ENCODE data around the gene NAA50. TPM values are rescaled to one million over a fixed set of nuclear protein-coding genes. Genes with fewer than 3 reads are reported as not detected.

NAA50 gene
- polyA plus RNA-seq, 3 donors, result 32.2 to 105 (median 80.0) TPM

DNA sequence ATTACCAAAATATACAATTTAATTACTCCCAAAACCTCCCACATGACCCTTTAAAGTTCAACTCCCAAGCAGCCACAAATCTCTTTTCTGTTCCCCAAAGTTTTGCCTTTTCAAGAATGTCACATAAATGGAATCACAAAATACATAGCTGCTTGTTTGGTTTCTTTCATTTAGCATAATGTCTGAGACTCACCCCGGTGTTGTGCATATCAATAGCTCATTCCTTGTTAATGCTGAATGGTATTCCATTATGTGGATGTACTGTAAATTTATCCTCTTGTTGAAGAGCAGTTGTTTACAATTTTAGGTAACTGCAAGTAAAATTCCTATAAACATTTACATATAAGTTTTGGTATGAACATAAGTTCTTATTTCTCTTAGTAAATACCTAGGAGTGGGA lies 15.5 kb downstream of the NAA50 start:
- H3K4me3 ChIP-seq (replicated peaks in 1 of 3; ENCODE audit: low read depth in 2 of 3, low read length in 3 of 3), result no peak overlapping the region
- H3K79me2 ChIP-seq (ENCODE audit: insufficient read depth, low read length), result peaks cover 99% of the 10 kb centered on the region
- no peak overlapping the region for H3K27ac ChIP-seq (ENCODE audit: low read depth in 1 of 2, low read length in 2 of 2)
- Mint-ChIP-seq H3K4me1 (no peaks in the 10 kb centered on the region), H3K4me3 (no peak overlapping the region), H3K27me3 (ENCODE audit: low read depth in 3 of 3) (no peaks in the 10 kb centered on the region), H3K36me3 (peaks cover 10 to 24% of the 10 kb centered on the region in 2 donors), H3K27ac (no peak overlapping the region), H3K9me3 (no peaks in the 10 kb centered on the region)
- TF ChIP-seq, protein P1, sequence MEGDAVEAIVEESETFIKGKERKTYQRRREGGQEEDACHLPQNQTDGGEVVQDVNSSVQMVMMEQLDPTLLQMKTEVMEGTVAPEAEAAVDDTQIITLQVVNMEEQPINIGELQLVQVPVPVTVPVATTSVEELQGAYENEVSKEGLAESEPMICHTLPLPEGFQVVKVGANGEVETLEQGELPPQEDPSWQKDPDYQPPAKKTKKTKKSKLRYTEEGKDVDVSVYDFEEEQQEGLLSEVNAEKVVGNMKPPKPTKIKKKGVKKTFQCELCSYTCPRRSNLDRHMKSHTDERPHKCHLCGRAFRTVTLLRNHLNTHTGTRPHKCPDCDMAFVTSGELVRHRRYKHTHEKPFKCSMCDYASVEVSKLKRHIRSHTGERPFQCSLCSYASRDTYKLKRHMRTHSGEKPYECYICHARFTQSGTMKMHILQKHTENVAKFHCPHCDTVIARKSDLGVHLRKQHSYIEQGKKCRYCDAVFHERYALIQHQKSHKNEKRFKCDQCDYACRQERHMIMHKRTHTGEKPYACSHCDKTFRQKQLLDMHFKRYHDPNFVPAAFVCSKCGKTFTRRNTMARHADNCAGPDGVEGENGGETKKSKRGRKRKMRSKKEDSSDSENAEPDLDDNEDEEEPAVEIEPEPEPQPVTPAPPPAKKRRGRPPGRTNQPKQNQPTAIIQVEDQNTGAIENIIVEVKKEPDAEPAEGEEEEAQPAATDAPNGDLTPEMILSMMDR (IDR thresholded peaks at IDR 0.05), result no peak
- no CpG with 5 or more reads among the region's 1 CpG for WGBS (ENCODE audit: insufficient coverage)
- H2AFZ ChIP-seq (ENCODE audit: insufficient read depth, low read depth, low read length, poor library complexity, severe bottlenecking), result no peak overlapping the region
- H3K9ac ChIP-seq (ENCODE audit: insufficient read depth, low read length, poor library complexity, severe bottlenecking), result no peak overlapping the region
- intact Hi-C loops (cut with micrococcal nuclease), result no loop called here
- no peaks in the 10 kb centered on the region for H3K9me3 ChIP-seq (replicated peaks in 1 of 2; ENCODE audit: control insufficient read depth in 1 of 2, insufficient read depth in 1 of 2, low read length in 2 of 2)
- peaks cover 0 to 37% of the 10 kb centered on the region in 2 donors for H3K36me3 ChIP-seq (replicated peaks in 1 of 2; ENCODE audit: control insufficient read depth in 1 of 2, insufficient read depth in 2 of 2, low read length in 2 of 2)
- no peaks in the 10 kb centered on the region for H3K4me1 ChIP-seq (ENCODE audit: control insufficient read depth in 1 of 2, insufficient read depth in 2 of 2, low read length in 2 of 2)
- no peak for DNase-seq
- no peaks in the 10 kb centered on the region for H3K27me3 ChIP-seq (ENCODE audit: control insufficient read depth in 2 of 2, insufficient read depth in 2 of 2, low read length in 2 of 2)
- H4K20me1 ChIP-seq (ENCODE audit: insufficient read depth, low read length), result peaks cover 95% of the 10 kb centered on the region
- no peak overlapping the region for H3K4me2 ChIP-seq (replicated peaks; ENCODE audit: extremely low read depth, low read length, poor library complexity, severe bottlenecking)

DNA sequence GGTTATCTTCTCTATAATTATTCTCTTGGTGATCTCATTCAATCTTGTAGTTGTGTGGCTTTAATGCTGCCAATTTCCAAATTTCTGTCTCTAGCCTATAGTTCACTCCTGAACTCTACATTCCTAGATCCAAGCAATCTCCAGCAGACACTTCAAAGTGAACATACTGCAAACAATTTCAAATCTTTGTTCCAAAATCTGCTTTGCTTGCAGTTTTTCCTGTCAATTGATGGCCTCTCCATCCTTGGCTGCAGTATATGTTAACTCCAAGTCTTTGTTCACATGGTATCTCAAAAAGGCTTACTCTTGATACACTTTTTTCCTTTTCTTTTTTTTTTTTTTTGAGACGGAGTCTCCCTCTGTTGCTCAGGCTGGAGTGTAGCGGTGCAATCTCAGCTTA lies 17.4 kb downstream of the NAA50 start:
- intact Hi-C loops (cut with micrococcal nuclease), result no loop called here

More for the DNA sequence above, 17.4 kb downstream of the NAA50 start:
- no peak overlapping the region for H3K4me3 ChIP-seq (replicated peaks in 1 of 3; ENCODE audit: low read depth in 2 of 3, low read length in 3 of 3)
- no peak overlapping the region for H3K4me3 Mint-ChIP-seq
- H3K9me3 ChIP-seq (replicated peaks in 1 of 2; ENCODE audit: control insufficient read depth in 1 of 2, insufficient read depth in 1 of 2, low read length in 2 of 2), result no peaks in the 10 kb centered on the region
- H3K27ac Mint-ChIP-seq, result peak overlapping the region in 2 of 7 donors; percentile 66 to 69
- peaks cover 95% of the 10 kb centered on the region for H3K79me2 ChIP-seq (ENCODE audit: insufficient read depth, low read length)
- H3K36me3 Mint-ChIP-seq, result peaks cover 18 to 35% of the 10 kb centered on the region in 2 donors
- DNase-seq, result no peak
- no peaks in the 10 kb centered on the region for H3K9me3 Mint-ChIP-seq
- H3K4me1 ChIP-seq (ENCODE audit: control insufficient read depth in 1 of 2, insufficient read depth in 2 of 2, low read length in 2 of 2), result no peaks in the 10 kb centered on the region
- H2AFZ ChIP-seq (ENCODE audit: insufficient read depth, low read depth, low read length, poor library complexity, severe bottlenecking), result no peak overlapping the region
- H3K9ac ChIP-seq (ENCODE audit: insufficient read depth, low read length, poor library complexity, severe bottlenecking), result no peak overlapping the region
- no peaks in the 10 kb centered on the region for H3K27me3 ChIP-seq (ENCODE audit: control insufficient read depth in 2 of 2, insufficient read depth in 2 of 2, low read length in 2 of 2)
- H3K36me3 ChIP-seq (replicated peaks in 1 of 2; ENCODE audit: control insufficient read depth in 1 of 2, insufficient read depth in 2 of 2, low read length in 2 of 2), result peaks cover 4 to 50% of the 10 kb centered on the region in 2 donors
- H4K20me1 ChIP-seq (ENCODE audit: insufficient read depth, low read length), result peaks cover 93% of the 10 kb centered on the region
- H3K4me2 ChIP-seq (replicated peaks; ENCODE audit: extremely low read depth, low read length, poor library complexity, severe bottlenecking), result no peak overlapping the region
- WGBS (ENCODE audit: insufficient coverage), result no CpG with 5 or more reads among the region's 2 CpGs
- H3K27ac ChIP-seq (ENCODE audit: low read depth in 1 of 2, low read length in 2 of 2), result no peak overlapping the region
- H3K27me3 Mint-ChIP-seq (ENCODE audit: low read depth in 3 of 3), result no peaks in the 10 kb centered on the region
- no peaks in the 10 kb centered on the region for H3K4me1 Mint-ChIP-seq
- TF ChIP-seq, protein P1 (IDR thresholded peaks at IDR 0.05), result no peak

All from CD14-positive monocyte (primary cell).